GM19438 (cell line): ENCODE measurements around the gene WDR17.
"Not testable (repeated sequence)": the region's sequence is repeated elsewhere in the genome, so short reads cannot be mapped to it uniquely, and the experiment has no call there.

Experiments used
- ATAC-seq: cut with Tn5 transposase; IDR thresholded peaks from one replicate; pipeline ENCODE4 v1.9.1; 2021; ENCODE audit warnings: low read depth; ENCODE audit not compliant: unreplicated experiment

WDR17 gene

GRCh38 chr4:176188654-176189053, 123.0 kb downstream of the WDR17 start:
- ATAC-seq: peak; percentile 51

- ATAC-seq: no peak
Observed at GRCh38 chr4:176189891-176190795, 124.5 kb downstream of the WDR17 start.

GRCh38 chr4:176191974-176192373, 126.3 kb downstream of the WDR17 start:
- ATAC-seq: no peak

- ATAC-seq: no peak
Observed at GRCh38 chr4:176193126-176193525, 127.5 kb downstream of the WDR17 start.

- ATAC-seq: no peak
Observed at GRCh38 chr4:176193938-176194337, 128.3 kb downstream of the WDR17 start.

- peak; percentile 97 for ATAC-seq
Observed at GRCh38 chr4:176195184-176195978, 129.7 kb downstream of the WDR17 start, which contains the start of gene SPATA4. TSS of gene SPATA4 (minus strand) at chr4:176195585. CDS start at chr4:176195562, 23 bp downstream.

- no peak for ATAC-seq
Observed at GRCh38 chr4:176198316-176198903, 132.8 kb downstream of the WDR17 start.

GRCh38 chr4:176205299-176205698, 139.7 kb downstream of the WDR17 start:
- no peak for ATAC-seq

GRCh38 chr4:176207839-176208238, 142.2 kb downstream of the WDR17 start:
- ATAC-seq: no peak

GRCh38 chr4:176209535-176209934, 143.9 kb downstream of the WDR17 start:
- ATAC-seq: no peak

- no peak for ATAC-seq
Observed at GRCh38 chr4:176210101-176210500, 144.5 kb downstream of the WDR17 start.

GRCh38 chr4:176210579-176211296, 145.1 kb downstream of the WDR17 start:
- no peak for ATAC-seq

- ATAC-seq: not testable (repeated sequence)
Observed at GRCh38 chr4:176212351-176212750, 146.7 kb downstream of the WDR17 start.

GRCh38 chr4:176217510-176217909, 151.9 kb downstream of the WDR17 start:
- no peak for ATAC-seq

GRCh38 chr4:176222149-176222548, 156.5 kb downstream of the WDR17 start:
- no peak for ATAC-seq

- no peak for ATAC-seq
Observed at GRCh38 chr4:176223561-176223960, 157.9 kb downstream of the WDR17 start.

GRCh38 chr4:176226736-176227135, 161.1 kb downstream of the WDR17 start:
- ATAC-seq: no peak

GRCh38 chr4:176229645-176230044, 164.0 kb downstream of the WDR17 start:
- no peak for ATAC-seq
